ENCODE results near the gene ADAMTSL3. TPM values are rescaled to one million over a fixed set of nuclear protein-coding genes. Genes with fewer than 3 reads are reported as not detected.
"Not testable (repeated sequence)": the region's sequence is repeated elsewhere in the genome, so short reads cannot be mapped to it uniquely, and the experiment has no call there.

Gene ADAMTSL3
- total RNA-seq, 1 donor from 2014 or later: 11.5 TPM

DNA sequence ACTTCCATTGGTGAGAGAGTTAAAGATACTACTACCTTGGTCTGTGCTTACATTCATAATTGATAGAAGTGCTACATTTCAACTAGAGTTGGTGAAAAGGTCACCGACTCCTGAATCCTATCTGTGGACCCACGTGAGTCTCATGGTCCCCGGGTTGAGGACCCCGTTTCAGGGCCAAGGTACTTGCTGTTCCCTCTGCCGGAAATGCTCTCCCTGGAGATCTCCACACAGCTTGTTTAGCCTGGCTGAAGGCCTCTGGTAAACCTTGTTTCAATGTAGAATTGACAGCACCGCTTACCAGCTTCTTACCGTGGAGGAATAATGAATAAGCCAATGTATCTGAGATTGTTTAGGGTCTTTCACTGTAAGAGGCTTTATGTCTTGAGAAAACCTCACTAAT is 355.7 kb downstream of the ADAMTSL3 start:
- intact Hi-C loops (cut with DNase I): loop anchor here (5.0 kb wide), 1 partner anchor 87 kb away; no protein-coding TSS in a partner anchor
- ATAC-seq (peak; percentile 87), DNase-seq (ENCODE audit: missing footprints) (no peak)

DNA sequence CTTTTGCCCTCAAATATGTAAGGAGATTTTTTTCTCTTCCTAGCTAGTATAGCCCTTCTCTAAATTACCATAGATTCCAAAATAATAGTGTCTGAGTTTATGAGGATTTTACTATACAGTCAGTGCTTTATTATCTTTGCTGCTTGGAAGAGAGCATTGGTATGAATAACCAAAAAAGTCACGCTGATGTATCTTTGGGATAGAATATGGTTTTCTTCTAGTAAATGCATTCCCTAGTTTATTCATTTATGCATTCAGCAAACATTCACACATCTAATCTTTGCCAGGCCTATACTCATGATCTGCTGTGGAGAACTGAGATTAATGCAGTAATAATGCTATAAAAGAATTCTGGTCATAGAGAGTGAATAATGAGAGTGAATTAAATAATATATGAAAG is 356.3 kb downstream of the ADAMTSL3 start:
- ATAC-seq (no peak), DNase-seq (ENCODE audit: missing footprints) (no peak)
- intact Hi-C loops (cut with DNase I): no loop called here

DNA sequence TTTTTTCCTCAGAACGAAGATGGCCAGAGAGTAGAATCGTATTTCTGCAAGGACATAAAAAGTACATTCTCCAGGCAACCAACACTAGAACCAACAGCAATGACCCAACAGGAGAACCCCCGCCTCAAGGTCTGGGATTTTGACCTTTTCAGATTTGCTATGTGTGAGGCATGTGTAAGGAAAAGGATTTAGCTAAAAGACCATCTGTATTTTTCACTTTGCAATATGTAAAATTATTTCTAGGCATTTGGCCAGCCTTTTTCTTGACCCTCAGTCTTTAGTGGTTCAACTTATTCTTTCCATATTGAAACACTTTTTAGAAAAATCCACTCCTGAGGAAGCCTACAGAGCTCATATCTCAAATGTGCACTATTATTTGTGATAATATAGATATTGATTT is 362.4 kb downstream of the ADAMTSL3 start:
- no peak for DNase-seq (ENCODE audit: missing footprints)
- intact Hi-C loops (cut with DNase I): no loop called here
- no peak for ATAC-seq

DNA sequence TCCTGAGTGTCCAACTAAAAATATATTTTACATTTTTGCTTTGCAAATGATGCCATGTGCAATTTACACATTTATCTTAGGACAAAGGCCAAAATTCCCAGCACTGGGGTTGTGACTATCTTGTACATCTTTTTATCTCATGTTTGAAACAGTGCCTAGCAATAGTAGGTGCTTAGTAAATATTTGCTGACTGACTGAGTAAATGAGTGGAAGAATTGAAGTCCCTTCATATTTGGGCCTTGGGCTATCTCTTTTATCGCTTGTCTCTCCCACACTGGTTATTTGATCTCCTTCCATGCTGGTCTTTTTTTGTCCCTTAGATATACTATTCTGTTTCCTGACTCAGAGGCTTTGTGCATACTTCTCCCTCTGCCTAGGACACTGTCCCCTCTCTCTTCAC is 368.6 kb downstream of the ADAMTSL3 start:
- no peak for DNase-seq (ENCODE audit: missing footprints)
- ATAC-seq: no peak
- intact Hi-C loops (cut with DNase I): loop anchor here (5.0 kb wide), 1 partner anchor 290 kb away; no protein-coding TSS in a partner anchor

DNA sequence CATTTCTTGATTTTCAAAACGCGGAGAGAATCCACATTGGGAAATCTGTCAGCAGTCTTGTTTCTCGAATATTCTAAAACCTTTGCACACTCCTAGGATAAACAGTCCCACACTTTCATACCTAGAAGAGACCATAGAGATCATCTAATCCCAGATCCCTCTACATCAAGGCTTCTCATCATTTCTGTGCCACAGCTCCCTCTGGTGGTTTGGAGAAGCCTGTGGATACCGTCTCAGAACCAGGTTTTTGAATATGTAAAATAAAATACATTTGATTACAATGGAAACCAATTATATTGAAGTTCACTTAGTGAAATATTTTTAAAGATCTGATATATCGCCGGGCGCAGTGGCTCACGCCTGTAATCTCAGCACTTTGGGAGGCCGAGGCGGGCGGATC is 369.7 kb downstream of the ADAMTSL3 start:
- DNase-seq (ENCODE audit: missing footprints) (no peak), ATAC-seq (no peak)
- intact Hi-C loops (cut with DNase I): loop anchor here (5.0 kb wide), 1 partner anchor 291 kb away; no protein-coding TSS in a partner anchor

DNA sequence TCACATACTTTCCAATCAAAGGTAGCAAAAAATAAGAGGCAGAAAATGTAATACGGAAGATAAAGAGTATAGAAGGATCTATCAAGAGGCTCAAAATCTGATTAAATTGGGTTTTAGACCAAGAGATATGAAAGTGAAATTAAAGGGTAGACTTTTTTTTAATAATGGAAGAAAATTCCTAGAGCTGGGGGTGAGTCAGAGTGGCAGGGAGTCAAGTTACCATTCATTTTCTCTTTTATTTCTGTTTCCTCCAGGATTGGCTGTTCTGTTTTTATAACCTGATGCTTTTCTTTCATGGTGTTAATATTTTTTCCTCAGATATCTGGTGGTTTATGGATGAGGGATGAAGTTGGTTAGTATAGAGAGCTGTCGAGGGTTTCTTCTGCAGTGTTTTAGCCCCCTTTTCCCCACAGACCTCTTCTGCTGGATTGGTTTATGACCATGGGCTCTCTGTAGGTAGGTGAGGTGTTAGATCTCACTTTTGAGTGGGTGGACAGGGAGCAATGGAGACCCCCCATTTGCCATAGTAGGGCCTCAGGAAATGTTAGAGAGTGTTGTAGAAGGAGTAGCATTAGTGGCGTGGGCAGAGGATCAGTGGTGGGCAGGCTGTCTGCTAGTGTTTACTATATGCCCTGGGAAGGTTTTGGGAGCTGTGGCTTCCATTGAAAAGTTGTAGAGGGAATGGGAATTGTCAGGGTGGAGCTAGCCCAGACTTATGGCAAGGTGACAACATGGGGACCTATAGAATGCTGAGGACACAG is 380.1 kb downstream of the ADAMTSL3 start:
- ATAC-seq: no peak
- DNase-seq (ENCODE audit: missing footprints): no peak
- intact Hi-C loops (cut with DNase I): loop anchor here (10.0 kb wide), 2 partner anchors 379 to 589 kb away; partner anchors contain the start of genes ADAMTSL3 and SH3GL3

DNA sequence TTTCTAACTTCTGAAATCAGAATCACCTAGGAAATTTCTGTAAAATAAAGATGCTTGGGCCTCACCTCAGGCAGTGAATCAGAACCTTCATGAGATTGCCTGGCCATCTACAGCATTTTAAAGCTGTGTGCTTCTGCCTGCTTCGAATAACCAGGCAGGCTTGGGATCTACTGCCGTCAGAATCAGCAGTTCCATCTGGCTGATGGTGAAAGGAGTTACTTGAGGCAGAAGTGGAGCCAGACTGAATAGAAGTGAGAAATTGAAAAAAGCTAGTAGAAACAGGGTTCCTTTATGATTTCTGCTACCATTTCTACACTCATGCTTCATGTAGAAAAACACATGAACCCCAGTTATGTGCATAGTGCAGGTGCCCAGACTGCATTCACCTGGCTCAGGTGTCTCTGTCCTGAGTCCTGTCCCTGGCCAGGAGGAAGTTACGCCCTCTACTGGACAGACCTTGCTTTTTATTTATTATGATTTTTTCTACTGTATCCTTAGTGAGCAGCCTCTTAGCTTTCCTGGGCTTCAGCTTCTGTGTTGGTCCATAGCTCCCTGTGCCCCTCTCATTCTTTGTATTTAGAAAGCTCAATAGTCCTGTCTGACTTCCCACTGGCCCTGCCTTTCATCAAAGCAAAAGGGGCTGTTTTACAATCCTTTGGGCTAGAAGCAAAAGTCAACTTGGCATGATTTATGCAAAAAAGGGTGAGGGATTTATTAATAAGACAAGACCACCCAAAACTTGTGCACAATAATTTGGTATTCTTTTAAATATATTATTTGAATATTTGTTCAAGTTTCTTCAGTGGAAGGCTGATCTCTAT is 380.9 kb downstream of the ADAMTSL3 start:
- DNase-seq (ENCODE audit: missing footprints) (no peak), ATAC-seq (no peak)
- intact Hi-C loops (cut with DNase I): loop anchor here (1.0 to 10.0 kb wide), 4 partner anchors 300 to 590 kb away; partner anchors contain the start of genes ADAMTSL3 and SH3GL3

DNA sequence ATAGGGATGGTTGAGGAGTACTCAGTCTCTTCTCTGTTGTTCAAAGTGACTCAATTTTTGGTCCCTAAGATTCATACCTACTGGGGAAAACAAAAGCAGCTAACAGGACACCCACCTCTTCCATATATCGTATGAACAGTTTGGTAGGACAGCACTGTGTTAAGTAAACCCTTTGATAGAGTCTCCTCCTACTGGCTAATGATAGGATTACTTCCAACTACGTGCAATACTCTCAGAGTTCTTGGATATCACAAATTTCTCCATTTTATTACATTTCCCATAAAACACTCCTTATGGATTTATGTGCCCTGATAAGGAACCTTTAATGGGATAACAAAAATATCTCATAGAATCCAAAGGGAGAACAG is 381.5 kb downstream of the ADAMTSL3 start:
- ATAC-seq: peak; percentile 58
- DNase-seq (ENCODE audit: missing footprints): no peak
- intact Hi-C loops (cut with DNase I): loop anchor here (1.0 to 10.0 kb wide), 4 partner anchors 301 to 591 kb away; partner anchors contain the start of genes ADAMTSL3 and SH3GL3

DNA sequence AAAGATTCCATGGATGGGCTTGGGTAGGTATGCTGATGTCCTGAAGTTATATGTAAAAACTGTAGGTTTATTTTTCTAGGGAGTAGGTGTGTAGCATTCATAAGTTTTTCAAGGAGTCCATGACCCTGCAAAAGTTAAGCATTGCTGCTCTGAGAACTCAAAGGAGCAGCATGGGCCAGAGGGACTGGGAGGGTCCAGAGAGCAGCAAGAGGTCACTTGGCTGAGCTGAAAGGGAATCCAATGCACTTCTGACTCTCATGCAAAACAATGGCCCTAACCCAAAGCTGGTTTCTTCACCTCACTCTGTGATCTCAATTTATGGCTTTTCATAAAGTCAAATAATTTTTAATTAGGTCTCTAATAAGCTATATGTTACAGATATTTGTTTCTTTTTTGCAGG is 383.4 kb downstream of the ADAMTSL3 start:
- no peak for DNase-seq (ENCODE audit: missing footprints)
- intact Hi-C loops (cut with DNase I): loop anchor here (5.0 to 10.0 kb wide), 3 partner anchors 382 to 592 kb away; partner anchors contain the start of genes ADAMTSL3 and SH3GL3
- ATAC-seq: no peak

DNA sequence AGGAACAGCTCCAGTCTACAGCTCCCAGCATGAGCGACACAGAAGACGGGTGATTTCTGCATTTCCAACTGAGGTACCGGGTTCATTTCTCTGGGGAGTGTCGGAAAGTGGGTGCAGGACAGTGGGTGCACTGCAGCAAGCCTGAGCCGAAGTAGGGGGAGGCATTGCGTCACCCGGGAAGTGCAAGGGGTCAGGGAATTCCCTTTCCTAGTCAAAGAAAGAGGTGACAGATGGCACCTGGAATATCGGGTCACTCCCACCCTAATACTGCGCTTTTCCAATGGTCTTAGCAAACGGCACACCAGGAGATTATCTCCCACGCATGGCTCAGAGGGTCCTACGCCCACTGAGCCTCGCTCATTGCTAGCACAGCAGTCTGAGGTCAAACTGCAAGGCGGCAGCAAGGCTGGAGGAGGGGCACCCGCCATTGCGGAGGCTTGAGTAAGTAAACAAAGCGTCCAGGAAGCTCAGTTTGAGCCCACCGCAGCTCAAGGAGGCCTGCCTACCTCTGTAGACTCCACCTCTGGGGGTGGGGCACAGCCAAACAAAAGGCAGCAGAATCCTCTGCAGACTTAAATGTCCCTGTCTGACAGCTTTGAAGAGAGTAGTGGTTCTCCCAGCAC is 388.6 kb downstream of the ADAMTSL3 start:
- intact Hi-C loops (cut with DNase I); ATAC-seq: not testable (repeated sequence)
- DNase-seq (ENCODE audit: missing footprints): peak; percentile 30

DNA sequence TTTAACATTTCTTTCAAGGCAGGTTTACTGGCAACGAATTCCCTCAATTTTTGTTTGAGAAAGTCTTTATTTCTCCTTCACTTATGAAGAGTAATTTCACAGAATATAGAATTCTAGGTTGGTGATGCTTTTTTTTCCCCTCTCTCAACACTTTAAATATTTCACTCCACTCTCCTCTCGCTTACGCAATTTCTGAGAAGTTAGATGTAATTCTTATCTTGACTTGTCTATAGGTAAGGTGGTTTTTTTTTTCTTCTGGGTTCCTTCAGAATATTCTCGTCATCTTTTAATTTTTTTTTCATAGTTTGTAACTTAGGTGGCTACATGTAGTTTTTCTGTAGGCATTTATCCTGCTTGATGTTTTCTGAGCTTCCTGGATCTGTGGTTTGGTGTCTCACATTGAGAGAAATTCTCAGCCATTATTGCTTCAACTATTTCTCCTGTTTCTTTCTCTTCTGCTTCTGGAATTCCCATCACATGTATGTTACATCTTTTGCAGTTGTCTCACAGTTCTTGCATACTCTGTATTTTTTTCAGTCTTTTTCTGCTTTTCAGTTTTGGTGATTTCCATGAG is 392.2 kb downstream of the ADAMTSL3 start:
- intact Hi-C loops (cut with DNase I): no loop called here

DNA sequence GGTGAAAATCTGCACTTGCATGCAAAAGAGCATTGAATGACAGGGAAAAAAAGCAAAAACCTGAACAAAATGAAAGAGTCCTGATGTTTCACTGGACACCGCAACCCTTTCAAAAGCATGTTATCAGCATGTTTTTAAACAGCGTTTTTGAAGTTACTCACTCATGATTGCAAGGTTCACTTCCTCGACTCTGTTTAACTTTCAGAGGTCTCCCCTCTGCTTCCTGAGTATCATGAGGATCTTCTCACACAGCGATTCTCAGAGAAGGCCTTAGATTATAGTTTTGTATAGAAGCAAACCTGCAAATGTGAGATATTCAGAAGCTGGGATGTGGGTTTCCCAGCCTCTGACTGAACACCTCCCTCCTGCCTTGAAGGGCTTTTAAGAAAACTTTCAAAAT is 395.6 kb downstream of the ADAMTSL3 start:
- ATAC-seq; DNase-seq (ENCODE audit: missing footprints); intact Hi-C loops (cut with DNase I): not testable (repeated sequence)

More for the DNA sequence above, 392.2 kb downstream of the ADAMTSL3 start:
- DNase-seq (ENCODE audit: missing footprints) (no peak), ATAC-seq (no peak)

DNA sequence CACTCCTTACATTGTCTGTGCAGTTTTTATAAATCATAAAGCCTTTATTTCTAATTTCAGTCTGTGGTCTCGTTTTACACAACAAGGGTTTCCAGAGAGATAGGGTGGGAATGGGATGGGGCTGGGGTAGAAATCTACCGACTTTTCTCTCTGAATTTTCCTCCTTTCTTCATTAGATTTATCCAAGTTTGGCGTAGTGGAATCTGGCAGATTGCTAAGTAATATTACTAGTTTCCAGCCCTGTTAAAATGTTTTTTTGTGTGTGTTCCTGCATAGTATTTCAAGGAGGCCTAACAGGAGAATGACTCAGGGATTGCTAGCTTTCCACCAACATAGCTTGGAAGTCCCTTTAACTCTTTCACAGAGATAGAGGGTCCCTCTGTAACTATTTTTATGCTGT is 396.2 kb downstream of the ADAMTSL3 start:
- intact Hi-C loops (cut with DNase I): no loop called here
- ATAC-seq (no peak), DNase-seq (ENCODE audit: missing footprints) (no peak)

DNA sequence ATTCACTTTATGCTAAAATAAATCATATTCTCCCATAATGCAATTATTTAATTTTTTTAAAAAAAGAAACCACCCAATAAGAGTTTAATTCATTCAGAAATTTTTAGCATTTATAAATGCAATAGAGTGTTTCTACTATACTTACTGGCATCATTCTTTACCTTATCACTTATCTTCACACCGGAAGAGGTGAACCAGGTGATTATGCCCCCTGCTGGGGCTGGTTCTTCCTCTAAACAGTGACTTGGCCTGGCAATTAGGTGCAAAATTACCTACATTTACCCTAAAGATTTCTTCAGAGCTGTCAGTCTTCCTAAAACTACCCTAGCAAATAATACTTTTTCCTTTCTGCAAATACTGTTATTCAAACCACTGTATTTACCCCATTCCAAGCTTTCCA is 397.2 kb downstream of the ADAMTSL3 start:
- intact Hi-C loops (cut with DNase I); DNase-seq (ENCODE audit: missing footprints): not testable (repeated sequence)

DNA sequence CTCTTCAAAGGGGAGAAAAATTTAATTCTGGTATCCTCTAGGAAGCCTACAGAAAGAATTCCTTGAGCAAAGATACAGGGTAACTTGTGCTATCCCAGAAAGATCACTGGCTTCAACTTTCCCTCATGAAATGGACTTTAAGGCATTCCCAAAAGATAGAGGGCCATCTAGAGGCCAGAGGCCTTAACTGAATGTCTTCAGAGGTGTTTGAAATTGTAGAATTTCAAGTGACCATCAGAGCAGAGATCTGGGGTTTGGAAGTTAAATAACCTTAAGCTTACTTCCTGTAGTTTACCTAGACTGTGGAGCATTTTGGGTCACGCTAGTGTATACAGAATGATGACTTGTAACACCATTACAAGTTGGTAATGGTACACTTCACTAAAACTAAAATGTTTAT is 400.6 kb downstream of the ADAMTSL3 start:
- intact Hi-C loops (cut with DNase I); ATAC-seq; DNase-seq (ENCODE audit: missing footprints): not testable (repeated sequence)

More for the DNA sequence above, 397.2 kb downstream of the ADAMTSL3 start:
- not testable (repeated sequence) for ATAC-seq

DNA sequence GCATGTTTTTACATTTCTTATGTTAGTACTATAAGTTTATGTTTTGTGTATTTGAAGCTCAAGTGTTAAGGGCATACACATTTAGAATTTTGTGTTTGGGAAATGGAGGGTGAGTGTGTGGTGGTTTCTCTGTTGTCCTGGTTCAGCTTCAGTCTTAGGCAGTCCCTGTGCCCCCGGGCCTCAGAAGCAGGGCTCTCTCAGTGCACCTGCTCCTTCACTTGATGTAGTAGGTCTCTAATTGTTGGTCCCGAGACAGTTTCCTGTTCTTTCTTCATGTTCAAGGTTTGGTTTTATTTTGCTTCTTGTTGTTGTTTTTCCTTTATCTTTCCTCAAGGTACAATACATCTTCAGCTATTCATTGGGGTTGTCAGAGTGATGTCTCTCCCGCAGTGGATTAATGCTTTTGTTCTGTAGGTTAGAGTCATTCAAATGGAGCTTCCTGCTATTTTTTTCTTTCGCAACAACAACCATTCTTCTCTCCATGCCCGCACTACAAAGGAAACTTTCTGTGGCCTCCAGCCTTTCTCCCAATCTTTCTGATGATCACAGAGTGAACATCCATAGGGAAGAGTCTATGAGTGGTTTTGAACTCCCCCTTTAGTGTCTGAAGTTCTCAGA is 403.9 kb downstream of the ADAMTSL3 start:
- intact Hi-C loops (cut with DNase I): no loop called here
- DNase-seq (ENCODE audit: missing footprints): no peak
- no peak for ATAC-seq

DNA sequence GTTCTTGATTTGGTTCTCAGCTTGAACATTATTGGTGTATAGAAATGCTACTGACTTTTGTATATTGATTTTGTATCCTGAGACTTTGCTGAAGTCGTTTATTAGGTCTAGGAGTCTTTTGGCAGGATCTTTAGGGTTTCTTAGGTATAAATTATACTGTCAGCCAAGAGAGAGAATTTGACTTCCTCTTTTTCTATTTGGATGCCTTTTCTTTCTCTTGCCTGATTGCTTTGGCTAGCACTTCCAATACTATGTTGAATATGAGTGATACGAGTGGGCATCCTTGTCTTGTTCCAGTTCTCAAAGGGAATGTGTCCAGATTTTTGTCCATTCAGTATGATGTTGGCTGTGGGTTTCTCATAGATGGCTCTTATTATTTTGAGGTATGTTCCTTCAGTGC is 409.8 kb downstream of the ADAMTSL3 start:
- ATAC-seq; DNase-seq (ENCODE audit: missing footprints); intact Hi-C loops (cut with DNase I): not testable (repeated sequence)

DNA sequence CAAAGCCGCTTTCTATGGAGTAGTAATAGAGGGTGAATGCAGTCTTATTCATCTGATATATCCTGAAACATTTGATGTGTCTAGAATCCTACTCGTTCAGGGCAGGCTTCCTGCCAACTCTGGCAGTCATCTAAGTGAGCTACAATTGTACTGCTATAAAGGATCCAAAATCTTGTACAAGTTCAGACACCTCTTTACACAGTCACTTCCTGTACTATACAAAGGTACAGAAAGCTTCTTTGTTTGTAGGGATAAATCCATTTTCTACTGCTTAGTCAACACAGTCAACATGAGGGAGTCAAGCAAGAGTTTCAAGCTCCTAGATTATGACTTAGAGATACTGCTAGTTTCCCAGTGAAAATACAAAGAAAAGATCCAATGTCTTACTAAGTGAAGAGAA is 414.8 kb downstream of the ADAMTSL3 start:
- ATAC-seq; DNase-seq (ENCODE audit: missing footprints); intact Hi-C loops (cut with DNase I): not testable (repeated sequence)
